ENCODE measurements around the gene PCBP3. TPM values are rescaled to one million over a fixed set of nuclear protein-coding genes. Genes with fewer than 3 reads are reported as not detected.
A peak's percentile ranks its signal among the peaks of the same experiment; 100 is the strongest.

PCBP3 gene
- total RNA-seq, 4 donors from 2014 or later, result 0.13 to 0.26 TPM; not detected in 2

- ATAC-seq, result peak; percentile 58 to 69
- TF ChIP-seq, protein P1, sequence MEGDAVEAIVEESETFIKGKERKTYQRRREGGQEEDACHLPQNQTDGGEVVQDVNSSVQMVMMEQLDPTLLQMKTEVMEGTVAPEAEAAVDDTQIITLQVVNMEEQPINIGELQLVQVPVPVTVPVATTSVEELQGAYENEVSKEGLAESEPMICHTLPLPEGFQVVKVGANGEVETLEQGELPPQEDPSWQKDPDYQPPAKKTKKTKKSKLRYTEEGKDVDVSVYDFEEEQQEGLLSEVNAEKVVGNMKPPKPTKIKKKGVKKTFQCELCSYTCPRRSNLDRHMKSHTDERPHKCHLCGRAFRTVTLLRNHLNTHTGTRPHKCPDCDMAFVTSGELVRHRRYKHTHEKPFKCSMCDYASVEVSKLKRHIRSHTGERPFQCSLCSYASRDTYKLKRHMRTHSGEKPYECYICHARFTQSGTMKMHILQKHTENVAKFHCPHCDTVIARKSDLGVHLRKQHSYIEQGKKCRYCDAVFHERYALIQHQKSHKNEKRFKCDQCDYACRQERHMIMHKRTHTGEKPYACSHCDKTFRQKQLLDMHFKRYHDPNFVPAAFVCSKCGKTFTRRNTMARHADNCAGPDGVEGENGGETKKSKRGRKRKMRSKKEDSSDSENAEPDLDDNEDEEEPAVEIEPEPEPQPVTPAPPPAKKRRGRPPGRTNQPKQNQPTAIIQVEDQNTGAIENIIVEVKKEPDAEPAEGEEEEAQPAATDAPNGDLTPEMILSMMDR (IDR thresholded peaks at IDR 0.05 in 4 of 5, conservative IDR thresholded peaks at IDR 0.05 in 1 of 5), result peak; percentile 43 to 81 (median 73)
- no peak for TF ChIP-seq POLR2A (IDR thresholded peaks at IDR 0.05)
- in situ Hi-C loops (cut with MboI; ENCODE audit: low sequenced_read_pairs in 4 of 4), result loop anchor here in 3 of 4 donors (25.0 kb wide), 1 partner anchor 258 kb away; no protein-coding TSS in a partner anchor
Observed at GRCh38 chr21:45820171-45821091, 176.9 kb downstream of the PCBP3 start.

GRCh38 chr21:45821315-45821962 lies 177.9 kb downstream of the PCBP3 start:
- H3K27me3 ChIP-seq, result peaks cover 0 to 7% (median 3%) of the 10 kb centered on the region in 3 donors
- H3K9me3 ChIP-seq, result no peaks in the 10 kb centered on the region
- H3K36me3 ChIP-seq, result no peaks in the 10 kb centered on the region
- H3K4me1 ChIP-seq, result no peaks in the 10 kb centered on the region
- no peak overlapping the region for H3K27ac ChIP-seq
- TF ChIP-seq POLR2A (IDR thresholded peaks at IDR 0.05), result no peak
- TF ChIP-seq, protein P1 (IDR thresholded peaks at IDR 0.05 in 4 of 5, conservative IDR thresholded peaks at IDR 0.05 in 1 of 5), result no peak
- intact Hi-C loops (cut with DNase I; ENCODE audit: low total_unique reads) (no loop called here), in situ Hi-C loops (cut with MboI; ENCODE audit: low sequenced_read_pairs in 4 of 4) (loop anchor here in 3 of 4 donors (25.0 kb wide), 1 partner anchor 259 kb away; no protein-coding TSS in a partner anchor)
- DNase-seq (no peak), ATAC-seq (no peak)
- H3K4me3 ChIP-seq, result no peak overlapping the region

More at GRCh38 chr21:45820171-45821091, 176.9 kb downstream of the PCBP3 start:
- Histone ChIP-seq H3K4me3 (no peak overlapping the region), H3K4me1 (no peaks in the 10 kb centered on the region), H3K27ac (no peak overlapping the region), H3K27me3 (peaks cover 0 to 4% (median 3%) of the 10 kb centered on the region in 3 donors), H3K36me3 (no peaks in the 10 kb centered on the region), H3K9me3 (no peaks in the 10 kb centered on the region)
- peak; percentile 32 to 38 for DNase-seq
- intact Hi-C loops (cut with DNase I; ENCODE audit: low total_unique reads), result loop anchor here (1.0 kb wide), 1 partner anchor 265 kb away; no protein-coding TSS in a partner anchor

DNA sequence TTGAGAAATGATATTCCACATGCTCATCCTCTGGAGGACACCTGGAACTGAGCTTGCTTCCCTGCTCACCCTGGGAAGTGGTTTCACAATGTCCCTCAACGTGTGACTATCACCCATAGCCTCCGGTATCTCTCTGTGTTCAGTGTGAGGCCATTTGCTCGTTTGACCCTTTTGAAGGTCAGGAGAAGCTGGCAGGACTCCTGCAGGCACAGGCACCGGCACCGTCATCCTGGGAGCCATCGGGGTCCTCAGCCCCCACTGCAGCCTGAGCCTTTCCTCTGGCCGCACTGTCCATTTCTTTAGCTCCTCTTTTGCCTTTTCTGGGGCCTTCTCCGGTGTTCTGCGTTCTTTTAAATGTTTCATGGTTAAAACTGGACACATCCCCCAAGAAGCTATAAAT lies 178.5 kb downstream of the PCBP3 start:
- peaks cover 0 to 7% (median 3%) of the 10 kb centered on the region in 3 donors for H3K27me3 ChIP-seq
- DNase-seq (no peak), ATAC-seq (no peak)
- H3K4me1 ChIP-seq, result no peaks in the 10 kb centered on the region
- no peak overlapping the region for H3K27ac ChIP-seq
- H3K4me3 ChIP-seq, result no peak overlapping the region
- no peaks in the 10 kb centered on the region for H3K36me3 ChIP-seq
- no peaks in the 10 kb centered on the region for H3K9me3 ChIP-seq
- intact Hi-C loops (cut with DNase I; ENCODE audit: low total_unique reads), result no loop called here
- in situ Hi-C loops (cut with MboI; ENCODE audit: low sequenced_read_pairs in 4 of 4), result loop anchor here in 3 of 4 donors (25.0 kb wide), 1 partner anchor 260 kb away; no protein-coding TSS in a partner anchor
- no peak for TF ChIP-seq POLR2A (IDR thresholded peaks at IDR 0.05)
- TF ChIP-seq, protein P1 (IDR thresholded peaks at IDR 0.05 in 4 of 5, conservative IDR thresholded peaks at IDR 0.05 in 1 of 5), result no peak

DNA sequence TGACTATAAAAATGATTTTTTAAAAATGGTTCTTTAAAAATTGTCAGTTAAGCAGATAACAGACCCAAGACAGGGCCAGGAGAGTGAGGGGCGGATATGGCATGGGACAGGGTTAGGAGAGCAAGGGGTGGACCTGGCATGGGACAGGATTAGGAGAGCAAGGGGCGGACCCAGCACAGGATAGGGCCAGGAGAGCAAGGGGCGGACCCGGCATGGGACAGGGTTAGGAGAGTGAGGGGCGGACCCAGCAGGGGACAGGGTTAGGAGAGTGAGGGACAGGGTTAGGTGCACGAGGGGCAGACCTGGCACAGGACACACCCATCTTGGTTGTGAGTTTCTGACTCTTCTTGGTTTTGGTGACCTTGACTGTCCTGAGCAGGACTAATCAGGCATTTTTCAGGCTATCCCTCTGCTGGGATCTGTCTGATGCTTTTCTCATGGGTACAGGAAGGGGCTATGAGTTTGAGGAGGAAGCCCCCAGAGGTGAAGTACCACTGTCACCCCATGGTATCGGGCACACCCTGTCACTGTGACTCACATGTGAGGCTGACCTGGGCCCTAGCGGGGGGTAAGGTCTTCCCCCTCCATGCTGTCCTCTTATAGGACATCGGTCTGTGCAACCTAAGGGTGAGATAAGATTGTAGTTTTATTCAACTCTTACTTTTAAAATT lies 179.0 kb downstream of the PCBP3 start:
- TF ChIP-seq, protein P1 (IDR thresholded peaks at IDR 0.05 in 4 of 5, conservative IDR thresholded peaks at IDR 0.05 in 1 of 5), result no peak
- TF ChIP-seq POLR2A (IDR thresholded peaks at IDR 0.05), result no peak
- Histone ChIP-seq H3K27me3 (peaks cover 0 to 7% (median 3%) of the 10 kb centered on the region in 3 donors), H3K4me3 (no peak overlapping the region), H3K36me3 (no peaks in the 10 kb centered on the region), H3K9me3 (no peaks in the 10 kb centered on the region), H3K4me1 (no peaks in the 10 kb centered on the region), H3K27ac (no peak overlapping the region)
- DNase-seq (no peak), ATAC-seq (no peak)
- intact Hi-C loops (cut with DNase I; ENCODE audit: low total_unique reads) (no loop called here), in situ Hi-C loops (cut with MboI; ENCODE audit: low sequenced_read_pairs in 4 of 4) (loop anchor here in 3 of 4 donors (25.0 kb wide), 1 partner anchor 260 kb away; no protein-coding TSS in a partner anchor)

Measured in gastrocnemius medialis (tissue), 4 donors.